HAP-1 (cell line): ENCODE results near the gene SSBP2.

Source experiments
- DNase-seq, 2 experiments: peaks; one replicate each; pipeline ENCODE4 v3.0.0-alpha.2; 2016 to 2020; ENCODE audit warnings: low spot score in 2 of 2
- H3K27me3 ChIP-seq: fragments of 250-450 bp; sonication (Bioruptor Pico); 2 replicates; pipeline ENCODE4 v1.5.1; 2020; ENCODE audit warnings: low read depth, mild to moderate bottlenecking, moderate library complexity
- H3K36me3 ChIP-seq: fragments of 250-450 bp; sonication (Bioruptor Pico); replicated peaks from 2 replicates; pipeline ENCODE4 v1.5.1; 2020; ENCODE audit warnings: mild to moderate bottlenecking
- H3K4me1 ChIP-seq: fragments of 250-450 bp; sonication (Bioruptor Pico); 2 replicates; pipeline ENCODE4 v1.5.1; 2020; ENCODE audit warnings: mild to moderate bottlenecking
- H3K4me3 ChIP-seq: fragments of 250-450 bp; sonication (Bioruptor Pico); 2 replicates; pipeline ENCODE4 v1.5.1; 2020; ENCODE audit warnings: mild to moderate bottlenecking, moderate library complexity
- H3K9me3 ChIP-seq: fragments of 250-450 bp; sonication (Bioruptor Pico); 2 replicates; pipeline ENCODE4 v1.5.1; 2020; ENCODE audit warnings: mild to moderate bottlenecking, moderate library complexity
- in situ Hi-C: fragments of 300-500 bp; cut with MboI; formaldehyde crosslinking; loops from 3 replicates; pipeline ENCODE4 v1.14.3; 2020; ENCODE audit warnings: low sequenced_read_pairs, inconsistent platforms, mixed read lengths

The SSBP2 gene

DNA sequence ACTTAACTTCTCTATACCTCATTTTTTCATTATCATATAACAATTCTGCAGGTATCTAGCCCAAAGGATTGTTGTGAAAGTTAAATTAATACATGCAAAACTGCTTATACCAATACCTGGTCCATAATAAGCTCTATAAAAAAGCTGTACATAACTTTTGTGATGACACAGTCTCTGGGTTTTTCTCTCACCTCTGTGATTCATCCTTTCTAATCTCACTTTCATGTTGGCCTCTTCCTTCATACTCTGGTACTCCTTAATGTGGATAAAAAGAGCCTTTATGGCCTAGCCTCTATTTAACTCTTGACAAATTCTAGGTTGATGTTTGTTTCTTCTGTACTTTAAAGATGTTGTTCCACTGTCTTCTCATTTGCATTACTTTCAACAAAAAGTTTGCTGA is 194.1 kb downstream of the SSBP2 start:
- Histone ChIP-seq H3K4me1 (no peaks in the 10 kb centered on the region; the same call in 1 of the 2 replicates), H3K9me3 (no peaks in the 10 kb centered on the region), H3K27me3 (no peaks in the 10 kb centered on the region), H3K36me3 (no peaks in the 10 kb centered on the region), H3K4me3 (no peak overlapping the region)
- no peak for DNase-seq
- in situ Hi-C loops = no loop called here

DNA sequence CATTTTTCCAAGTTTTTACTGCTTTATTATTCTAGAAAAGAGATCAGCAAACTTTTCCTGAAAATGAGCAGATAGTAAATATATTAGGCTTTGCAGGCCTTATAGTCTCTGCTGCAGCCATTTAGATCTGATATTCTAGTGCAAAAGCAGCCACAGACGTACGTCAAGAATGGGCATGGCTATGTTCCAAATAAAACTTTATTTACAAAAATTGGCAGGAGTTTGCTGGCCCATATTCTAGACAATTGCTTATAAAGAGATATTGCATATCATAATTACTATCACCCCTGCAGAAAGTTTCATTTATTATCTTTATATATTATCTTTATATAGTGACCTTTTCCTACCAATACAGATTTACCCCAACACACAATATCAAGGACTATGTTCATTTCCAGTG is 195.0 kb downstream of the SSBP2 start:
- Histone ChIP-seq H3K27me3 (no peaks in the 10 kb centered on the region), H3K36me3 (no peaks in the 10 kb centered on the region), H3K9me3 (no peaks in the 10 kb centered on the region), H3K4me3 (no peak overlapping the region), H3K4me1 (no peaks in the 10 kb centered on the region; the same call in 1 of the 2 replicates)
- in situ Hi-C loops = no loop called here
- DNase-seq = no peak

DNA sequence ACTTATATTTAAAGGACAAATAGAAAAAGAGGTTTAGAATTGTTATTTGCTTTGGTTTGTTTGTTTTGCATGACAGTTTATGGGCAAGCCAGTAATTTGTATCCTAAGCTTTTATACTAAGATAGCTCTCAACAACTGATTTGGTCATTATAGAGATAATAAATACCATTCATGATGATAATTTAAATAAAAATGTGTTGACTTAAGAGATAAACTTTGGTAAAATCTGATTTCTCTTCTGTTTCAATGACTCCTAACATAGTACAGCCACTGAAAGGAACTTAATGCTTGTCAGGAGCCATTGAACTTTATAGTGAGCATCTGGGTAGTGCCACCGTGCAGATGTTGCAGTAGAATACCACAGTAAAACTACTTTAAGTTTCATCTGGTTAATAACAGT is 196.2 kb downstream of the SSBP2 start:
- DNase-seq = no peak
- Histone ChIP-seq H3K9me3 (no peaks in the 10 kb centered on the region), H3K4me1 (no peaks in the 10 kb centered on the region; the same call in 1 of the 2 replicates), H3K4me3 (no peak overlapping the region), H3K36me3 (no peaks in the 10 kb centered on the region), H3K27me3 (no peaks in the 10 kb centered on the region)
- in situ Hi-C loops = no loop called here

DNA sequence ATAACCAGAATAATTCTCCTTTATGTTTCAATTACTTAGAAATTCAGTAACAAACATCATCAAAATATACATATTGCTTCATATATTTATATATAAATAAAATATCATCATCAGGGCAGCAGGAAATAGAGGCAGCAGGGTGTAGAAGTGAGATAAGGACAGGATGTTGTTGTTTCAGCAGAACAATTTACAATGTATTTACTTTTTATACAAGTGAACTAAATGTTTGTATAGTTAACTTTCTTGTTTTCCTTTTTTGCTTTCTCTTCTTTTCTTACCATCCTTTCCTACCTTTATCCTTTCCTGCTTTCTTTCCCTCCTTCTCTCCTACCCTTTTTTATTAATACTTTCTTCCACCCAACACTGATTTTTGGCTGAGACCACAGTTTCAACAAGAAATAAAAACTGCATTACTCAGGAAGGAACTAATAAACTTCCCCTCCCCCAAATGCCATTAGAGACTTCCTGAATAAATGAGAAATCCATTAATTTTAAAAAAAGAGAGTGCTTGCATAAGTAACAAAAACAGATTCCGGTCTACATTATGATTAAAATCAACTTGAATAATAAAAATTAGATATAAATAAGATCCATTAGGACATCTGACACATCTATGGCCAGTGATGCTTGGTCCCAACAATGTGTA is 197.2 kb downstream of the SSBP2 start:
- Histone ChIP-seq H3K9me3 (no peaks in the 10 kb centered on the region), H3K4me1 (no peaks in the 10 kb centered on the region; the same call in 1 of the 2 replicates), H3K36me3 (no peaks in the 10 kb centered on the region), H3K27me3 (no peaks in the 10 kb centered on the region), H3K4me3 (no peak overlapping the region)
- DNase-seq = no peak
- in situ Hi-C loops = no loop called here

DNA sequence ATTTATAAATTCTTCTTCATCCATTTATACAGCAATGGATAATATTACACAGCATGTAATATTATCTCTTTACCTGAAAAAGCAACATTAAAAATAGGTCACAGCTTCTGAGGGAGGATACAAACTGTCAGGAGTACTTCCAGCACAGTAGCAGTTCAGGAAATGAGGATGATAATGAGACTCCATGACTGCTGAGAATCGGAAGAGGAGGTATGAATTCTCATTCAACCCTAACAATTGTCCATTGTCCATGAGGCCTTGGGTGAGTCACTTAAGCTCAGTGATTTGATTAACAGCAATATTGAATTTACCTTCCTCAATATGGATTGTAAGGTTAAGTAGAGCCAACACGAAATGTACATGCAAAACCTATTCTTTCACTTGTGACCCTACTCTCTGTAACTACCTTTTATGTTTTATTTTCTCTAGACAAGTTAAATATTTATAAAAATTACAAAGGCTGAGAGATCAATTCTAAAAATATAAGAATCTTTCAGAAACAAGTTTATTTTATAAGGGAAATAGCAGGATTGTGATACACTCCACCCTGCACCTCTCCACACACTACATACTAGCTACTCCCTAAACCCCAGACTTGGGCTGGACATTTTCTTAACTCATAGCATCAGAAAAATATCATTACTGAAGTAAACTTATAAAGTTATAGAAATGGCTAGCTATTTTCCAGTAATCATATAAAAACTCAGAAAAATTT is 197.9 kb downstream of the SSBP2 start:
- no peak for DNase-seq
- H3K36me3 ChIP-seq = no peaks in the 10 kb centered on the region
- no peaks in the 10 kb centered on the region for H3K27me3 ChIP-seq
- H3K9me3 ChIP-seq = no peaks in the 10 kb centered on the region
- H3K4me3 ChIP-seq = no peak overlapping the region
- in situ Hi-C loops = no loop called here
- H3K4me1 ChIP-seq = no peaks in the 10 kb centered on the region; the same call in 1 of the 2 replicates

DNA sequence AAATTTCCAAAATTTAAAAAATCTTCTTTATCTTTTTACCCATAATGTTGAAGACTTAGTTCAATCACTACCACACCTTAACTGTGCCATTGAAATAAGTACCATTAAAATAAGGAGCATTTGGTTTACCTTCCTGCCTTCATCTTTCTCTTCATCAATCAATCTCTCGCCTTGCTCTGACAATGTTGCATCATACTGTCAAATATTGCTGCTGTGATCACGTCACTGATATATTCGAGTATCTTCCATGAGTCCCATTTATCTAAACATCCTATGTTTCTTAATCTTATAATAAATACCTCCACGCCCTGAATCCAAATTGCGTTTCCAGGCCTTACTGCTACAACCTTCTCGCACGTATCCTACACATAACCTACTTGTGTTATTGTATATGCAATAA is 201.8 kb downstream of the SSBP2 start:
- in situ Hi-C loops = no loop called here
- DNase-seq = no peak
- H3K36me3 ChIP-seq = no peaks in the 10 kb centered on the region

DNA sequence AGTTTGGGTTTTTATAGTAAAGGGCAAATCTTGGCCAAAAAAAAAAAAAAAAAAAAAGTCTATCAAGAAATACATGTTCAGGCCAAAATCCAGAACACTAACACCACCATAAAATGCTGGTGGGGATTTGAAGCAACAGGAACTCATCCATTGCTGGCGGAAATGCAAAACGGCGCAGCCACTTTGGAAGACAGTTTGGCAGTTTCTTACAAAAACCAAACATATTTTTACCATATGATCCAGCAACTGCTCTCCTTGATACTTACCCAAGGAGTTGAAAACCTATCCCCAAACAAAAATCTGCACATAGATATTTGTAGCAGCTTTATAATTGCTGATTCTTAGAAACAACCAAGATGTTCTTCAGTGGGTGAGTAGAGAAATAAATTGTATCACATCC is 203.9 kb downstream of the SSBP2 start:
- in situ Hi-C loops = no loop called here
- H3K36me3 ChIP-seq = no peaks in the 10 kb centered on the region
- no peak overlapping the region for H3K4me3 ChIP-seq

More for the DNA sequence above, 201.8 kb downstream of the SSBP2 start:
- H3K4me3 ChIP-seq = no peak overlapping the region
- H3K4me1 ChIP-seq = no peaks in the 10 kb centered on the region; the same call in 1 of the 2 replicates
- no peaks in the 10 kb centered on the region for H3K9me3 ChIP-seq
- no peaks in the 10 kb centered on the region for H3K27me3 ChIP-seq

DNA sequence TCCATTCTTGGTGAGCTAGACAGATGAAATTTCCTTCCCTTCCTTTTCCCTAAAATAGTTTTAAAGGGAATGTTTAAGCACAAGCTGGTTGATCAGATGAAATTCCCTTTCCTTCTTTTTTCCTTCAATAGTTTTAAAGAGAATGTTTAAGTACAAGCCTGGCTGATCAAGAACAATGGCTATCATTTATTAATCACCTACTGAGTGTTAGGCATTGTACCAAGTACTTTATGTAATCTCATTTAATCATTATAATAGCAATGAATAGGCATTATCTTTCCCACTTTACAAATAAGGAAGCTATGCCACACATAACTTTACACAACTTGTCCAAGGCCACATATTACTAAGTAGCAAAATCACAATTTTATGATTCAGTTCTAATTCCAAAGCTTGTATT is 205.0 kb downstream of the SSBP2 start:
- Histone ChIP-seq H3K9me3 (no peaks in the 10 kb centered on the region), H3K4me1 (no peaks in the 10 kb centered on the region), H3K4me3 (no peak overlapping the region), H3K36me3 (no peaks in the 10 kb centered on the region), H3K27me3 (no peaks in the 10 kb centered on the region)
- no peak for DNase-seq
- in situ Hi-C loops = no loop called here

More for the DNA sequence above, 203.9 kb downstream of the SSBP2 start:
- Histone ChIP-seq H3K4me1 (no peaks in the 10 kb centered on the region), H3K27me3 (no peaks in the 10 kb centered on the region), H3K9me3 (no peaks in the 10 kb centered on the region)
- no peak for DNase-seq

DNA sequence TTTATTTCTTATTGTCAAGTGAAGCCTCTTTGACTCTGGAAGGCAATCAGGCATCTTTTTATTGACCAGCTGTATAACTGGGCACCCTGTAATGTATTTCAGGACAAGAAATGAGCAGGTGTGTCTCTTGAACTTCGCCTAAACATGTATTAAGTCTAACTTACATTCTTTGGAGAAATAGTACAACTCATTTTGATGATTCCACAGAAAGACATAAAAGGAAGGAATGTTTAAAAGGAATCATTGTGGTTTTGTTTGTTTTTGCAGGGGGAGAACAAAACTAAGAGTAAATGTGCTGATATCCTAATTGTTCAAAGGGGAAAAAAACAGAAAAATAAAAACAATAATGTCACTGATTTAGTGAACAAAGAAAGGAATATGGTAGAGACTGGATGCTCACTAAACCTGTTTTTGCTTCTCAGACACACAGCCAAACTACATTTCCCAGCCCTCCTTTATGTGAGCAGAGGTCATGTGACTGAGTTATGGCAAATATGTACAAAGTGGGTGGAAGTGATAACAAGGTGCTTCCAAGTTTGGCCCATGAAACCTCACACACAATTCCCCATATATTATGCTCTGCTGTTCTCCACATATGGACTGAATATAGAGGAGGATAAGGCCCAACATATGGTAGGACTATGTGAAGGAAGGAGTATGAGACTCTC is 206.4 kb downstream of the SSBP2 start:
- DNase-seq = no peak
- no peaks in the 10 kb centered on the region for H3K9me3 ChIP-seq
- H3K36me3 ChIP-seq = no peaks in the 10 kb centered on the region
- no peaks in the 10 kb centered on the region for H3K4me1 ChIP-seq
- no peaks in the 10 kb centered on the region for H3K27me3 ChIP-seq
- H3K4me3 ChIP-seq = no peak overlapping the region
- in situ Hi-C loops = no loop called here

DNA sequence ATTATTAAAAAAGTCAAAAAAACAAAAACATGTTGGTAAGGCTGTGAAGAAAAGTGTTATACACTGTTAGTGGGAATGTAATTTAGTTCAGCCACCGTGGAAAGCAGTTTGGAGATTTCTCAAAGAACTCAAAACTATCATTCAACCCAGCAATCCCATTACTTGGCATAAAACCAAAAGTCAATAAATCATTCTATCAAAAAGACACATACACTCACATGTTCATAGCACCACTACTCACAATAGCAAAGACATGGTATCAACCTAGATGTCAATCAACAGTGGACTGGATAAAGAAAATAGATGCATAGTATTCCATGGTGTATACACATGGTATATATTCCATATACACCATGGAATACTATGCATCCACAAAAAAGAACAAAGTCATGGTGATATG is 208.7 kb downstream of the SSBP2 start:
- in situ Hi-C loops = no loop called here
- DNase-seq = no peak
- H3K36me3 ChIP-seq = no peaks in the 10 kb centered on the region

DNA sequence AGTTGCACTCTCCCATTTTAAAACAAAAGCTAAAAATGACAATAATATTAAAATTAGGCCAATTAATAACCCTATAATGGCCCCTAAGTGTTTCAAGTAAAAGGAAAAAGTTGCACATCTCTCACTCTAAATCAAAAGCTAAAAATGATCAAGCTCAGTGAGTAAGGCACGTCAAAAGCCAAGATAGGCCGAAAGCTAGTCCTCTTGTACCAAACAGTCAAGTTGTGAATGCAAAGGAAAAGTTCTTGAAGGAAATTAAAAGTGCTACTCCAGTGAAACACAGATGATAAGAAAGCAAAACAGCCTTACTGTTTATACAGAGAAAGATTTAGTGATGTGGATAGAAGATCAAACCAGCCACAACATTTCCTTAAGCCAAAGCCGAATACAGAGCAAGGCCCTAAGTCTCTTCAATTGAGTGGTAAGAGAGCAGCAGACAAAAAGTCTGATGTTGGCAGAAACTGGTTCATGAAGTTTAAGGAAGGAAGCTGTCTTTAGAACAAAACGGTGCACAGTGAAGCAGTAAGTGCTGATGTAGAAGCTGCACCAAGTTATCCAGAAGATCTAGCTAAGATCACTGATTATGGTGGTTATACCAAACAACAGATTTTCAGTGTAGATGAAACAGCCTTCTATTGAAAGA is 212.9 kb downstream of the SSBP2 start:
- DNase-seq = no peak
- no peaks in the 10 kb centered on the region for H3K4me1 ChIP-seq
- no peaks in the 10 kb centered on the region for H3K27me3 ChIP-seq
- H3K9me3 ChIP-seq = no peaks in the 10 kb centered on the region
- no peak overlapping the region for H3K4me3 ChIP-seq
- no peaks in the 10 kb centered on the region for H3K36me3 ChIP-seq
- in situ Hi-C loops = no loop called here

More for the DNA sequence above, 208.7 kb downstream of the SSBP2 start:
- Histone ChIP-seq H3K9me3 (no peaks in the 10 kb centered on the region), H3K4me1 (no peaks in the 10 kb centered on the region), H3K27me3 (no peaks in the 10 kb centered on the region), H3K4me3 (no peak overlapping the region)

DNA sequence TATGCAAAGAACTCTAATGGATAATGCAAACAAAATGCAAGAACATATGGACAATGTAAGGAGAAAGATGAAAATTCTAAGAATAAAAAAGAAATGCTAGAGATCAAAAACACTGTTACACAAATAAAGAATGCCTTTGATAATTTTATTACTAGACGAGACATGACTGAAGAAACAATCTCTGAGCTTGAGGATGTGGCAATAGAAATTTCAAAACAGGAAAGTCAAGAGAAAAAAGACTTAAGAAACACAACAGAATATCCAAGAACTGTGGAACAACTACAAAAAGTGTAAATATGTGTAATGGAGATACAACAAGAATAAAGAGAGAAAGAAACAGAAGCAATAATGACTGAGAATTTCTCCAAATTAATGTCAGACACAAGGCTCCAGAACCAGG is 216.5 kb downstream of the SSBP2 start:
- Histone ChIP-seq H3K27me3 (no peaks in the 10 kb centered on the region), H3K4me3 (no peak overlapping the region), H3K9me3 (no peaks in the 10 kb centered on the region), H3K4me1 (no peaks in the 10 kb centered on the region), H3K36me3 (no peaks in the 10 kb centered on the region)
- in situ Hi-C loops = no loop called here
- DNase-seq = no peak

DNA sequence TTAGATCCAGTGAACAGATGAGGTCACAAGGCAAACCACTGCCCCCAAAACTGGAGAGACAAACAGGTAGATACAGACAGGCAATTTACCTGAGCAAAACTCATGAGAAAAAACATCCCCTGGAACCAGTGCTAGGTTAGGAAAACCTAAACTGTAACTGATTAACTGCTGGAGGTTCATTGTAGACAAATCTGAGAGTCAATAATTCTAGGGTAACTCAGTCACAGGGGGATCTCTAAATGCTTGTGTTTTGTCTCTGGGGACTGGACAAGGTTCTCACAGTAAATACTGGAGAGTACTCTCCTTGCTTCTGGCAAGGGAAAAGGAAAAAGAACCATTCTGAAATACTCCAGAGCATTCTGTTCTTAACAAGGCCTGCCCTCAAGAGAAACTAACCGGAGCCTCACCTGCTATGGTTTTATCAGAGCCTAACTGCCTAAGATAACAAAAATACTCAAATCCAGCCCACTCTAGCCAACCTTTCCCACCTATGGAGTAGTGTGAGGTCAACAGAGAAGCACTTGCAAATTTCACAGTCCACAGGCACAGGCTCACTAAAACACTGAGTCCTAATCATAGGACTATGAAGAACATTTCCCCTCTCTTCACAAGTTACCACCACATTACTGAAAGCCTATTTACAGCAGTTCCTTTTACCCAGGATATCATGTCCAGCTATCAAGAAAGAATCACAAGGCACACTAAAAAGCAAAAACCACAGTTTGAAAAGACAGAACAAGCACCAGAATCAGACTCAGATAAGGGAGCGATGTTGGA is 217.1 kb downstream of the SSBP2 start:
- DNase-seq = no peak
- no peak overlapping the region for H3K4me3 ChIP-seq
- no peaks in the 10 kb centered on the region for H3K27me3 ChIP-seq
- in situ Hi-C loops = no loop called here
- H3K4me1 ChIP-seq = no peaks in the 10 kb centered on the region
- no peaks in the 10 kb centered on the region for H3K36me3 ChIP-seq
- H3K9me3 ChIP-seq = no peaks in the 10 kb centered on the region
